Measurements from ENCODE around the gene THOP1.
"Not testable (repeated sequence)": the region's sequence is repeated elsewhere in the genome, so short reads cannot be mapped to it uniquely, and the experiment has no call there.

THOP1 gene

GRCh38 chr19:2782936-2783780, 2.1 kb upstream of the THOP1 start, which contains the start of gene SGTA:
Gene SGTA (minus strand): TSS chr19:2783273. CDS start chr19:2769068, 14,205 bp downstream.
- peak; percentile 91 for DNase-seq

GRCh38 chr19:2783781-2784145, 1.5 kb upstream of the THOP1 start:
- no peak for DNase-seq

- no peak for DNase-seq
Measured at GRCh38 chr19:2787115-2787514, 1.8 kb downstream of the THOP1 start.

GRCh38 chr19:2788237-2788636, 2.9 kb downstream of the THOP1 start:
- DNase-seq: no peak

GRCh38 chr19:2790194-2790556, 4.9 kb downstream of the THOP1 start:
- DNase-seq: no peak

GRCh38 chr19:2790557-2791271, 5.4 kb downstream of the THOP1 start:
- DNase-seq: no peak

GRCh38 chr19:2791440-2791839, 6.1 kb downstream of the THOP1 start:
- DNase-seq: no peak

- DNase-seq: no peak
Measured at GRCh38 chr19:2791876-2792275, 6.6 kb downstream of the THOP1 start.

GRCh38 chr19:2792666-2793065, 7.4 kb downstream of the THOP1 start:
- not testable (repeated sequence) for DNase-seq

- DNase-seq: no peak
Measured at GRCh38 chr19:2793126-2793525, 7.8 kb downstream of the THOP1 start.

GRCh38 chr19:2793577-2793976, 8.3 kb downstream of the THOP1 start:
- DNase-seq: no peak

GRCh38 chr19:2795827-2796658, 10.7 kb downstream of the THOP1 start:
- DNase-seq: no peak

GRCh38 chr19:2796659-2797266, 11.5 kb downstream of the THOP1 start:
- no peak for DNase-seq

GRCh38 chr19:2797280-2797679, 12.0 kb downstream of the THOP1 start:
- no peak for DNase-seq

GRCh38 chr19:2798158-2798685, 12.9 kb downstream of the THOP1 start:
- no peak for DNase-seq

GRCh38 chr19:2798733-2799132, 13.4 kb downstream of the THOP1 start:
- no peak for DNase-seq

GRCh38 chr19:2799273-2800020, 14.1 kb downstream of the THOP1 start:
- no peak for DNase-seq

GRCh38 chr19:2800506-2800905, 15.2 kb downstream of the THOP1 start:
- DNase-seq: no peak

- DNase-seq: no peak
Measured at GRCh38 chr19:2802826-2803225, 17.5 kb downstream of the THOP1 start.

- DNase-seq: no peak
Measured at GRCh38 chr19:2803486-2804155, 18.3 kb downstream of the THOP1 start.

Data from NCI-H1048 (cell line).